Measurements from ENCODE around the gene SAMMSON. TPM values are rescaled to one million over a fixed set of nuclear protein-coding genes. Genes with fewer than 3 reads are reported as not detected.

SAMMSON gene
- total and polyA plus RNA-seq, 2 of the 4 experiments (the other 2 are of a cell fraction), result not detected

DNA sequence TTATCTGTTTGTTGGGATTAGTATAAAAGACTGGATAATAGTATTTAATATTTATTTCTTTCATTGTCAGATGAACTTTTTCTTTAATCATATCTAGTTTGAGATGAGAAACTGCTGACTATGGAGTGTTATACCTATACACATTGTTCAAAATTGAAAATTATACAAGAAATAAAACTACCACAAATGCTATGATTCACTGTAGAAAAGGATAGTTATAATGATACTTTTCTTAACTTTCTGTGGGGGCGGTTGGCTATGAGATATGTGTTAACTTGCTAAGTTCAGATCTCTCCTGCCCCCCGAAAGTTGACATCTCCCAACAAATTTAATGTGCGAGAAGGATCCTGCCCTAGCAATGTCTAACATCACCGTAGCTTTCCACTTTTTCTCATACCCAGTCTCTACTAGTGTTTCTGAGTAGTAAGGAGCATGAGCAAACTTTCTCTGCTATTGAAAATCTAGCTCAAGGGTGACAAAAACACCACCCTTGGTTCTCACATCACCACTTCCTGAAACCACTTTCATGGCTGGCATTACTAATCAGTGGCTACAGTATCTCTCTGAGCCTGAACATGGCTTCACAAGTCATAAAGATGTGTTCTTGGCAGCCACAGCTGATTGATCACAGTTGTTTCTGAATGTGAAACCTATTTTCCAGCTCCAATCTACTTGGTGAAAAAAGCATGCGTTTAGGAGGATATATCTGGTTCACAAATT, 15.8 kb upstream of the SAMMSON start:
- Histone ChIP-seq H2AK9ac (replicated peaks; ENCODE audit: low read depth, low read length, poor library complexity) (no peak overlapping the region), H2AFZ (replicated peaks; ENCODE audit: low read length, poor library complexity) (no peak overlapping the region), H3K27ac (ENCODE audit: insufficient read depth, low read length) (no peak overlapping the region), H3K4ac (ENCODE audit: low read depth, low read length) (no peak overlapping the region), H2BK20ac (ENCODE audit: low read depth, low read length) (no peak overlapping the region), H3K18ac (ENCODE audit: low read depth, low read length) (no peak overlapping the region), H3K14ac (replicated peaks; ENCODE audit: low read depth, low read length) (no peak overlapping the region), H4K8ac (ENCODE audit: low read depth in 2 of 2, low read length in 2 of 2) (no peak overlapping the region), H3K9ac (ENCODE audit: low read depth, low read length) (no peak overlapping the region), H3K56ac (ENCODE audit: extremely low read depth, insufficient read depth, low read length) (no peak overlapping the region), H3K27me3 (ENCODE audit: control insufficient read depth, insufficient read depth, low read length) (peaks cover 7% of the 10 kb centered on the region), H3K9me1 (ENCODE audit: insufficient read depth, low read length) (no peaks in the 10 kb centered on the region), H2BK5ac (ENCODE audit: low read depth, low read length, poor library complexity, severe bottlenecking) (no peak overlapping the region), H3K4me3 (ENCODE audit: insufficient read depth, low read depth, low read length) (no peak overlapping the region), H3K4me2 (ENCODE audit: low read depth, low read length) (no peak overlapping the region), H3K36me3 (ENCODE audit: control insufficient read depth, insufficient read depth, low read length) (no peaks in the 10 kb centered on the region), H4K5ac (ENCODE audit: low read depth, low read length) (no peak overlapping the region), H2AK5ac (ENCODE audit: low read depth, low read length) (no peak overlapping the region), H3K4me1 (ENCODE audit: control insufficient read depth, insufficient read depth, low read length) (no peaks in the 10 kb centered on the region), H3K9me3 (ENCODE audit: control insufficient read depth, insufficient read depth, low read length) (peaks cover 4% of the 10 kb centered on the region; the same call in 1 of the 2 replicates), H4K91ac (ENCODE audit: insufficient read depth, low read depth, low read length) (no peak overlapping the region), H3K23ac (ENCODE audit: low read depth, low read length) (no peak overlapping the region), H2BK120ac (ENCODE audit: low read depth, low read length) (no peak overlapping the region), H3K79me1 (ENCODE audit: low read depth in 1 of 2, low read length in 2 of 2) (no peaks in the 10 kb centered on the region), H2BK15ac (ENCODE audit: low read depth, low read length) (no peak overlapping the region), H4K20me1 (ENCODE audit: insufficient read depth, low read length) (no peaks in the 10 kb centered on the region)
- no peak for ATAC-seq (ENCODE audit: low read depth)
- TF ChIP-seq MAZ (IDR thresholded peaks at IDR 0.05; ENCODE audit: borderline replicate concordance, low read depth, low read length), result no peak
- TF ChIP-seq RAD21 (IDR thresholded peaks at IDR 0.05; ENCODE audit: low read length), result no peak
- no peak for TF ChIP-seq BHLHE40 (IDR thresholded peaks at IDR 0.05; ENCODE audit: low read depth, low read length)
- TF ChIP-seq RCOR1 (IDR thresholded peaks at IDR 0.05; ENCODE audit: insufficient replicate concordance, low read length), result no peak
- TF ChIP-seq, protein P1, sequence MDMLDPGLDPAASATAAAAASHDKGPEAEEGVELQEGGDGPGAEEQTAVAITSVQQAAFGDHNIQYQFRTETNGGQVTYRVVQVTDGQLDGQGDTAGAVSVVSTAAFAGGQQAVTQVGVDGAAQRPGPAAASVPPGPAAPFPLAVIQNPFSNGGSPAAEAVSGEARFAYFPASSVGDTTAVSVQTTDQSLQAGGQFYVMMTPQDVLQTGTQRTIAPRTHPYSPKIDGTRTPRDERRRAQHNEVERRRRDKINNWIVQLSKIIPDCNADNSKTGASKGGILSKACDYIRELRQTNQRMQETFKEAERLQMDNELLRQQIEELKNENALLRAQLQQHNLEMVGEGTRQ (IDR thresholded peaks at IDR 0.05; ENCODE audit: low read depth, low read length), result no peak
- no peak for TF ChIP-seq SMC3 (IDR thresholded peaks at IDR 0.05; ENCODE audit: low read depth, low read length)
- TF ChIP-seq CHD1 (IDR thresholded peaks at IDR 0.05; ENCODE audit: low read depth, low read length), result no peak
- TF ChIP-seq MAFK (IDR thresholded peaks at IDR 0.05; ENCODE audit: low read depth, low read length), result no peak
- no peak for TF ChIP-seq NFE2L2 (IDR thresholded peaks at IDR 0.05; ENCODE audit: low read depth, low read length)
- no peak for TF ChIP-seq CEBPB (IDR thresholded peaks at IDR 0.05; ENCODE audit: low read depth, low read length)
- dilution Hi-C loops (cut with HindIII; ENCODE audit: low sequenced_read_pairs, unreplicated experiment), result no loop called here
- POLR2A ChIA-PET (ENCODE audit: unreplicated experiment), result no interaction called here
- intact Hi-C loops (cut with micrococcal nuclease), result no loop called here
- no CpG with 5 or more reads among the region's 5 CpGs for WGBS, 2 experiments (ENCODE audit: extremely low coverage in 2 of 2, insufficient read length in 1 of 2)
- no TSS peak for BruUV-seq (replicated peaks)
- no peak for DNase-seq
- CTCF ChIA-PET, result interaction anchor here (1.6 kb wide), 1 partner anchor 8 kb away, joined by 4 read pairs; no protein-coding TSS in a partner anchor
- in situ Hi-C loops (cut with MboI; ENCODE audit: low sequenced_read_pairs), result no loop called here
